ENCODE results near the gene RANBP17. TPM values are rescaled to one million over a fixed set of nuclear protein-coding genes. Genes with fewer than 3 reads are reported as not detected.

RANBP17 gene
- polyA plus RNA-seq, 1 of the 3 experiments (the other 2 are of a cell fraction), result 6.0 TPM

DNA sequence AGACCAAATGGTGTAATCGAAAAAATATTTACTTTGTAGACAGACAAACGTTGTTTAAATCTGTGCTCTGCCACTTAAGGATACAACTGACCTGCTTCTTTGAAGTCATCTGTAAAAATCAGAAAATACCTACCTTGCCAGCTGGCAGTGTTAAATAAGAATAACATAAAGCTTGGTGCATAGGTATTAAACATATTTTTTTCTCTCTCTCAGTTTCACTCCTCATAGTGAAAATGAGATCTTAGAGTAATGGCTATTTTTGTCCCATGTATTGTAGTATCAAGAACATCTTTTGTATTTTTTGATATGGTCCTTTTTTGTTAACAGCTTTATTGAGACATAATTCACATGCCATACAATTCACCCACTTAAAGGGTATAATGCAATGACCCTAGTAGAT is 17.9 kb upstream of the RANBP17 start:
- Histone ChIP-seq H3K4me3 (ENCODE audit: low read depth in 2 of 2, low read length in 1 of 2) (no peak overlapping the region), H3K79me2 (ENCODE audit: insufficient read depth) (no peaks in the 10 kb centered on the region), H3F3A (replicated peaks; ENCODE audit: insufficient read depth) (no peaks in the 10 kb centered on the region), H3K9ac (no peak overlapping the region), H3K4me2 (no peak overlapping the region), H3K27me3 (ENCODE audit: insufficient read depth) (no peaks in the 10 kb centered on the region), H2AFZ (ENCODE audit: low read depth) (no peak overlapping the region), H4K20me1 (ENCODE audit: insufficient read depth) (no peaks in the 10 kb centered on the region), H3K9me3 (no peaks in the 10 kb centered on the region), H3K27ac (ENCODE audit: low read depth in 2 of 2, low read length in 1 of 2) (no peak overlapping the region), H3K9me2 (no peaks in the 10 kb centered on the region), H3K36me3 (replicated peaks in 1 of 2; ENCODE audit: control insufficient read depth in 1 of 2, insufficient read depth in 2 of 2, low read length in 1 of 2) (no peaks in the 10 kb centered on the region), H3K4me1 (ENCODE audit: control insufficient read depth in 1 of 2, insufficient read depth in 2 of 2, low read depth in 1 of 2, low read length in 1 of 2) (no peaks in the 10 kb centered on the region)
- no peak for DNase-seq
- TF ChIP-seq FOSL2 (IDR thresholded peaks at IDR 0.05; ENCODE audit: borderline replicate concordance, low read depth) (no peak), EZH2phosphoT487 (IDR thresholded peaks at IDR 0.05; ENCODE audit: borderline replicate concordance, low read depth) (no peak), YY1 (IDR thresholded peaks at IDR 0.05; ENCODE audit: low read depth) (no peak), NRF1 (IDR thresholded peaks at IDR 0.05; ENCODE audit: low read depth, low read length) (no peak), NFIC (IDR thresholded peaks at IDR 0.05; ENCODE audit: borderline replicate concordance) (no peak), JUND (IDR thresholded peaks at IDR 0.05) (no peak), GATA2 (CRISPR knock-in tag; IDR thresholded peaks at IDR 0.05) (no peak), CHD2 (IDR thresholded peaks at IDR 0.05; ENCODE audit: low read length, partially characterized antibody) (no peak), RFX5 (IDR thresholded peaks at IDR 0.05; ENCODE audit: low read length) (no peak)
- TF ChIP-seq, protein P1, sequence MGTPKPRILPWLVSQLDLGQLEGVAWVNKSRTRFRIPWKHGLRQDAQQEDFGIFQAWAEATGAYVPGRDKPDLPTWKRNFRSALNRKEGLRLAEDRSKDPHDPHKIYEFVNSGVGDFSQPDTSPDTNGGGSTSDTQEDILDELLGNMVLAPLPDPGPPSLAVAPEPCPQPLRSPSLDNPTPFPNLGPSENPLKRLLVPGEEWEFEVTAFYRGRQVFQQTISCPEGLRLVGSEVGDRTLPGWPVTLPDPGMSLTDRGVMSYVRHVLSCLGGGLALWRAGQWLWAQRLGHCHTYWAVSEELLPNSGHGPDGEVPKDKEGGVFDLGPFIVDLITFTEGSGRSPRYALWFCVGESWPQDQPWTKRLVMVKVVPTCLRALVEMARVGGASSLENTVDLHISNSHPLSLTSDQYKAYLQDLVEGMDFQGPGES (IDR thresholded peaks at IDR 0.05; ENCODE audit: low read depth, low read length), result no peak
- TF ChIP-seq, protein P2, sequence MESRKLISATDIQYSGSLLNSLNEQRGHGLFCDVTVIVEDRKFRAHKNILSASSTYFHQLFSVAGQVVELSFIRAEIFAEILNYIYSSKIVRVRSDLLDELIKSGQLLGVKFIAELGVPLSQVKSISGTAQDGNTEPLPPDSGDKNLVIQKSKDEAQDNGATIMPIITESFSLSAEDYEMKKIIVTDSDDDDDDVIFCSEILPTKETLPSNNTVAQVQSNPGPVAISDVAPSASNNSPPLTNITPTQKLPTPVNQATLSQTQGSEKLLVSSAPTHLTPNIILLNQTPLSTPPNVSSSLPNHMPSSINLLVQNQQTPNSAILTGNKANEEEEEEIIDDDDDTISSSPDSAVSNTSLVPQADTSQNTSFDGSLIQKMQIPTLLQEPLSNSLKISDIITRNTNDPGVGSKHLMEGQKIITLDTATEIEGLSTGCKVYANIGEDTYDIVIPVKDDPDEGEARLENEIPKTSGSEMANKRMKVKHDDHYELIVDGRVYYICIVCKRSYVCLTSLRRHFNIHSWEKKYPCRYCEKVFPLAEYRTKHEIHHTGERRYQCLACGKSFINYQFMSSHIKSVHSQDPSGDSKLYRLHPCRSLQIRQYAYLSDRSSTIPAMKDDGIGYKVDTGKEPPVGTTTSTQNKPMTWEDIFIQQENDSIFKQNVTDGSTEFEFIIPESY (IDR thresholded peaks at IDR 0.05; ENCODE audit: borderline replicate concordance, low read depth), result no peak
- ChIA-PET POLR2A (no interaction called here), CTCF (interaction anchor here (0.6 kb wide), 2 partner anchors 48 to 1023 kb away, joined by 4 read pairs; no protein-coding TSS in a partner anchor)
- 33% methylated on average over 2 of the region's 2 CpGs for WGBS (ENCODE audit: low lambda C conversion rate)

DNA sequence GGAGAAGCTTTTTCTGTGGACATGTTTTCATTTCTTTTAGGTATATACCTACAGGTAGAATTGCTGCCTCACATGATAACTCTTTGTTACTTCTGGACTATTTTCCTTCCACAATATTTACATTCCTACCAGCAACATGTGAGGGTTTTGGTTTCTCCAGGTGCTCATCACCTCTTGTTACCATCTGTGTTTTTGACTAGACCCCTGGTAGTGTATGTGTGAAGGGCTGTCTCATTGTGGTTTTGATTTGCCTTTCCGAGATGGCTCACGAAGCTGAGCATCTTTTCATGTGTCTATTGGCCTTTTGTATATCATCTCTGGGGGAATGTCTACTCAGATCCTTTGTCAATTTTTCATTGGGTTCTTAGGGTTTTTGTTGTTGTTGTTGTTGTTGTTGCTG is 17.2 kb upstream of the RANBP17 start:
- no peak overlapping the region for H3K4me2 ChIP-seq
- no peaks in the 10 kb centered on the region for H3K36me3 ChIP-seq (replicated peaks in 1 of 2; ENCODE audit: control insufficient read depth in 1 of 2, insufficient read depth in 2 of 2, low read length in 1 of 2)
- no peak overlapping the region for H2AFZ ChIP-seq (ENCODE audit: low read depth)
- no peak for DNase-seq
- ChIA-PET POLR2A (no interaction called here), CTCF (no interaction called here)
- no peaks in the 10 kb centered on the region for H3K27me3 ChIP-seq (ENCODE audit: insufficient read depth)
- no peaks in the 10 kb centered on the region for H3K4me1 ChIP-seq (ENCODE audit: control insufficient read depth in 1 of 2, insufficient read depth in 2 of 2, low read depth in 1 of 2, low read length in 1 of 2)
- 65% methylated on average over 2 of the region's 2 CpGs for WGBS (ENCODE audit: low lambda C conversion rate)
- no peaks in the 10 kb centered on the region for H3K79me2 ChIP-seq (ENCODE audit: insufficient read depth)
- H3K4me3 ChIP-seq (ENCODE audit: low read depth in 2 of 2, low read length in 1 of 2), result no peak overlapping the region
- no peak for TF ChIP-seq TAF1 (IDR thresholded peaks at IDR 0.05; ENCODE audit: borderline replicate concordance, low read depth, low read length)
- no peak for TF ChIP-seq JUND (IDR thresholded peaks at IDR 0.05)
- TF ChIP-seq, protein P3, sequence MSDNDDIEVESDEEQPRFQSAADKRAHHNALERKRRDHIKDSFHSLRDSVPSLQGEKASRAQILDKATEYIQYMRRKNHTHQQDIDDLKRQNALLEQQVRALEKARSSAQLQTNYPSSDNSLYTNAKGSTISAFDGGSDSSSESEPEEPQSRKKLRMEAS (IDR thresholded peaks at IDR 0.05; ENCODE audit: low read depth), result no peak
- TF ChIP-seq, protein P4, sequence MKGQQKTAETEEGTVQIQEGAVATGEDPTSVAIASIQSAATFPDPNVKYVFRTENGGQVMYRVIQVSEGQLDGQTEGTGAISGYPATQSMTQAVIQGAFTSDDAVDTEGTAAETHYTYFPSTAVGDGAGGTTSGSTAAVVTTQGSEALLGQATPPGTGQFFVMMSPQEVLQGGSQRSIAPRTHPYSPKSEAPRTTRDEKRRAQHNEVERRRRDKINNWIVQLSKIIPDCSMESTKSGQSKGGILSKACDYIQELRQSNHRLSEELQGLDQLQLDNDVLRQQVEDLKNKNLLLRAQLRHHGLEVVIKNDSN (IDR thresholded peaks at IDR 0.05; ENCODE audit: borderline replicate concordance, low read depth), result no peak
- no peak for TF ChIP-seq GATA2 (CRISPR knock-in tag; IDR thresholded peaks at IDR 0.05)
- TF ChIP-seq ELF1 (IDR thresholded peaks at IDR 0.05), result no peak
- TF ChIP-seq FOXJ3 (CRISPR knock-in tag; IDR thresholded peaks at IDR 0.05), result no peak
- TF ChIP-seq, protein P5, sequence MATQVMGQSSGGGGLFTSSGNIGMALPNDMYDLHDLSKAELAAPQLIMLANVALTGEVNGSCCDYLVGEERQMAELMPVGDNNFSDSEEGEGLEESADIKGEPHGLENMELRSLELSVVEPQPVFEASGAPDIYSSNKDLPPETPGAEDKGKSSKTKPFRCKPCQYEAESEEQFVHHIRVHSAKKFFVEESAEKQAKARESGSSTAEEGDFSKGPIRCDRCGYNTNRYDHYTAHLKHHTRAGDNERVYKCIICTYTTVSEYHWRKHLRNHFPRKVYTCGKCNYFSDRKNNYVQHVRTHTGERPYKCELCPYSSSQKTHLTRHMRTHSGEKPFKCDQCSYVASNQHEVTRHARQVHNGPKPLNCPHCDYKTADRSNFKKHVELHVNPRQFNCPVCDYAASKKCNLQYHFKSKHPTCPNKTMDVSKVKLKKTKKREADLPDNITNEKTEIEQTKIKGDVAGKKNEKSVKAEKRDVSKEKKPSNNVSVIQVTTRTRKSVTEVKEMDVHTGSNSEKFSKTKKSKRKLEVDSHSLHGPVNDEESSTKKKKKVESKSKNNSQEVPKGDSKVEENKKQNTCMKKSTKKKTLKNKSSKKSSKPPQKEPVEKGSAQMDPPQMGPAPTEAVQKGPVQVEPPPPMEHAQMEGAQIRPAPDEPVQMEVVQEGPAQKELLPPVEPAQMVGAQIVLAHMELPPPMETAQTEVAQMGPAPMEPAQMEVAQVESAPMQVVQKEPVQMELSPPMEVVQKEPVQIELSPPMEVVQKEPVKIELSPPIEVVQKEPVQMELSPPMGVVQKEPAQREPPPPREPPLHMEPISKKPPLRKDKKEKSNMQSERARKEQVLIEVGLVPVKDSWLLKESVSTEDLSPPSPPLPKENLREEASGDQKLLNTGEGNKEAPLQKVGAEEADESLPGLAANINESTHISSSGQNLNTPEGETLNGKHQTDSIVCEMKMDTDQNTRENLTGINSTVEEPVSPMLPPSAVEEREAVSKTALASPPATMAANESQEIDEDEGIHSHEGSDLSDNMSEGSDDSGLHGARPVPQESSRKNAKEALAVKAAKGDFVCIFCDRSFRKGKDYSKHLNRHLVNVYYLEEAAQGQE (IDR thresholded peaks at IDR 0.05; ENCODE audit: low read depth, low read length), result no peak
- no peak for TF ChIP-seq GABPA (IDR thresholded peaks at IDR 0.05; ENCODE audit: low read depth)
- no peak for TF ChIP-seq EZH2phosphoT487 (IDR thresholded peaks at IDR 0.05; ENCODE audit: borderline replicate concordance, low read depth)
- no peak for TF ChIP-seq NRF1 (IDR thresholded peaks at IDR 0.05; ENCODE audit: low read depth, low read length)
- TF ChIP-seq RXRA (IDR thresholded peaks at IDR 0.05; ENCODE audit: borderline replicate concordance, low read depth), result no peak
- TF ChIP-seq, protein P6, sequence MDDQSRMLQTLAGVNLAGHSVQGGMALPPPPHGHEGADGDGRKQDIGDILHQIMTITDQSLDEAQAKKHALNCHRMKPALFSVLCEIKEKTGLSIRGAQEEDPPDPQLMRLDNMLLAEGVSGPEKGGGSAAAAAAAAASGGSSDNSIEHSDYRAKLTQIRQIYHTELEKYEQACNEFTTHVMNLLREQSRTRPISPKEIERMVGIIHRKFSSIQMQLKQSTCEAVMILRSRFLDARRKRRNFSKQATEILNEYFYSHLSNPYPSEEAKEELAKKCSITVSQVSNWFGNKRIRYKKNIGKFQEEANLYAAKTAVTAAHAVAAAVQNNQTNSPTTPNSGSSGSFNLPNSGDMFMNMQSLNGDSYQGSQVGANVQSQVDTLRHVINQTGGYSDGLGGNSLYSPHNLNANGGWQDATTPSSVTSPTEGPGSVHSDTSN (IDR thresholded peaks at IDR 0.05), result no peak
- TF ChIP-seq CHD2 (IDR thresholded peaks at IDR 0.05; ENCODE audit: low read length, partially characterized antibody), result no peak
- no peaks in the 10 kb centered on the region for H3K9me3 ChIP-seq
- no peak overlapping the region for H3K27ac ChIP-seq (ENCODE audit: low read depth in 2 of 2, low read length in 1 of 2)
- H3K9me2 ChIP-seq, result no peaks in the 10 kb centered on the region
- H3F3A ChIP-seq (replicated peaks; ENCODE audit: insufficient read depth), result no peaks in the 10 kb centered on the region
- no peaks in the 10 kb centered on the region for H4K20me1 ChIP-seq (ENCODE audit: insufficient read depth)
- no peak overlapping the region for H3K9ac ChIP-seq

Data from SK-N-SH (cell line).